Measurements from ENCODE around the gene PIP5K1C. TPM values are rescaled to one million over a fixed set of nuclear protein-coding genes. Genes with fewer than 3 reads are reported as not detected.

PIP5K1C gene
- total and polyA plus RNA-seq, 10 of the 15 experiments (the other 5 are each of a cell fraction or from before 2014, with no cell fraction given): 0.39 to 19.6 (median 5.3) TPM

GRCh38 chr19:3591876-3592613 lies 108.2 kb downstream of the PIP5K1C start:
- no peaks in the 10 kb centered on the region for H3K27me3 ChIP-seq (replicated peaks in 1 of 2; ENCODE audit: control insufficient read depth in 2 of 2, insufficient read depth in 2 of 2, low read length in 1 of 2)
- intact Hi-C loops (cut with micrococcal nuclease; ENCODE audit: unreplicated experiment) (no loop called here), in situ Hi-C loops (cut with MboI) (no loop called here)
- H3K4me3 ChIP-seq: no peak overlapping the region
- POLR2A ChIA-PET: no interaction called here
- WGBS (ENCODE audit: insufficient coverage, insufficient replicate concordance, low lambda C conversion rate, missing lambda C conversion rate): 17% methylated on average over 9 of the region's 9 CpGs
- SMC1A ChIA-PET (ENCODE audit: uncharacterized antibody, unreplicated experiment): interaction anchor here (0.7 to 0.9 kb wide), 2 partner anchors 16 to 35 kb away, joined by 3 read pairs; no protein-coding TSS in a partner anchor
- H3K36me3 ChIP-seq (ENCODE audit: control insufficient read depth in 2 of 2, insufficient read depth in 2 of 2, low read length in 1 of 2): no peaks in the 10 kb centered on the region
- H3K9ac ChIP-seq (ENCODE audit: control insufficient read depth, insufficient read depth, low read length): no peak overlapping the region
- H3K79me2 ChIP-seq (ENCODE audit: control insufficient read depth, insufficient read depth, low read length): no peaks in the 10 kb centered on the region
- no peak overlapping the region for H2AFZ ChIP-seq (ENCODE audit: control insufficient read depth, low read depth, low read length)
- H3K9me3 ChIP-seq (replicated peaks; ENCODE audit: control insufficient read depth, insufficient read depth, low read length): peaks cover 2% of the 10 kb centered on the region; the same call in 1 of the 3 replicates
- RAD21 ChIA-PET (ENCODE audit: unreplicated experiment): interaction anchor here (0.5 kb wide), 1 partner anchor 126 kb away, joined by 4 read pairs; no protein-coding TSS in a partner anchor
- BruUV-seq (replicated peaks): no TSS peak
- no peak overlapping the region for H3K27ac ChIP-seq (ENCODE audit: control insufficient read depth, insufficient read depth)
- no peak overlapping the region for H3K4me2 ChIP-seq (ENCODE audit: control insufficient read depth, insufficient read depth)
- CTCF ChIA-PET: interaction anchor here (0.8 to 1.9 kb wide), 9 partner anchors 8 to 267 kb away, joined by 3 to 5 read pairs (median 4); no protein-coding TSS in a partner anchor
- no peaks in the 10 kb centered on the region for H3K4me1 ChIP-seq (ENCODE audit: control insufficient read depth, insufficient read depth, low read length)
- no peak for FAIRE-seq
- DNase-seq (ENCODE audit: low read depth, low spot score): no peak
- no peak for TF ChIP-seq ESRRA (IDR thresholded peaks at IDR 0.05; ENCODE audit: low read length)
- no peak for TF ChIP-seq TCF7 (IDR thresholded peaks at IDR 0.05; ENCODE audit: borderline replicate concordance)
- no peak for TF ChIP-seq ZNF24 (IDR thresholded peaks at IDR 0.05)
- no peak for TF ChIP-seq E2F4 (IDR thresholded peaks at IDR 0.05; ENCODE audit: low read depth, low read length)
- TF ChIP-seq BCL11A (IDR thresholded peaks at IDR 0.05; ENCODE audit: low read depth, low read length): no peak
- TF ChIP-seq ZNF622 (IDR thresholded peaks at IDR 0.05): no peak
- no peak for ATAC-seq
- H4K20me1 ChIP-seq (ENCODE audit: control insufficient read depth, insufficient read depth): no peaks in the 10 kb centered on the region
